CD4-positive, alpha-beta memory T cell (primary cell): Measurements from ENCODE around the gene TNFRSF25. TPM values are rescaled to one million over a fixed set of nuclear protein-coding genes. Genes with fewer than 3 reads are reported as not detected.
"Not testable (repeated sequence)": the region's sequence is repeated elsewhere in the genome, so short reads cannot be mapped to it uniquely, and the experiment has no call there.

Source experiments
- CTCF ChIA-PET: fragments of 350-600 bp; sonication (Branson Sonifier 250); formaldehyde crosslinking; loops from one replicate; lab custom pipeline; 2021; ENCODE audit warnings: inconsistent platforms; ENCODE audit not compliant: partially characterized antibody; lab: Charles Lee
- POLR2A ChIA-PET: fragments of 350-600 bp; sonication (Branson Sonifier 250); formaldehyde crosslinking; loops from one replicate; lab custom pipeline; 2021; ENCODE audit not compliant: partially characterized antibody; lab: Charles Lee
- DNase-seq, 5 donors: peaks; one replicate each; pipeline versions ENCODE4 v3.0.0 to v3.0.0-alpha.2; 2020 to 2022; ENCODE audit warnings: mixed read lengths in 1 of 5
- H3K27ac ChIP-seq: one replicate; pipeline ENCODE4 v1.7.0; 2013; ENCODE audit warnings: low read depth, low read length
- H3K27me3 ChIP-seq: 2 replicates; pipeline ENCODE4 v1.7.0; 2013; ENCODE audit warnings: mild to moderate bottlenecking, low read length, moderate library complexity; ENCODE audit not compliant: insufficient read depth
- H3K36me3 ChIP-seq: 2 replicates; pipeline ENCODE4 v1.7.0; 2013; ENCODE audit warnings: mild to moderate bottlenecking, low read length, moderate library complexity; ENCODE audit not compliant: insufficient read depth
- H3K4me1 ChIP-seq: 2 replicates; pipeline ENCODE4 v1.7.0; 2013; ENCODE audit warnings: mild to moderate bottlenecking, low read length, moderate library complexity; ENCODE audit not compliant: insufficient read depth
- H3K4me3 ChIP-seq, 2 donors: one replicate each; pipeline ENCODE4 v1.7.0; 2013; ENCODE audit warnings: low read length in 2 of 2, mild to moderate bottlenecking in 1 of 2
- H3K9me3 ChIP-seq, 2 donors: one replicate each; pipeline ENCODE4 v1.7.0; 2013; ENCODE audit warnings: low read length in 2 of 2, control low read depth in 1 of 2; ENCODE audit not compliant: control insufficient read depth in 1 of 2
- H3K27ac Mint-ChIP-seq, 7 donors: one replicate each; pipeline ENCODE4 v1.8.0; 2020 to 2021; ENCODE audit warnings: mixed read lengths in 7 of 7, mild to moderate bottlenecking in 6 of 7, inconsistent platforms in 3 of 7, moderate library complexity in 3 of 7
- H3K27me3 Mint-ChIP-seq, 2 donors: one replicate each; pipeline ENCODE4 v1.8.0; 2020 to 2021; ENCODE audit warnings: mixed read lengths in 2 of 2
- H3K36me3 Mint-ChIP-seq, 2 donors: one replicate each; pipeline ENCODE4 v1.8.0; 2020 to 2021; ENCODE audit warnings: mixed read lengths in 2 of 2, inconsistent platforms in 1 of 2, mild to moderate bottlenecking in 1 of 2
- H3K4me1 Mint-ChIP-seq, 4 donors: one replicate each; pipeline ENCODE4 v1.8.0; 2020 to 2021; ENCODE audit warnings: mixed read lengths in 4 of 4, mild to moderate bottlenecking in 1 of 4
- H3K4me3 Mint-ChIP-seq, 8 donors: one replicate each; pipeline ENCODE4 v1.8.0; 2020 to 2021; ENCODE audit warnings: mixed read lengths in 8 of 8, mild to moderate bottlenecking in 7 of 8, moderate library complexity in 6 of 8, inconsistent platforms in 3 of 8
- H3K9me3 Mint-ChIP-seq, 8 donors: one replicate each; pipeline ENCODE4 v1.8.0; 2020 to 2021; ENCODE audit warnings: mixed read lengths in 8 of 8, mild to moderate bottlenecking in 5 of 8, inconsistent platforms in 3 of 8, moderate library complexity in 1 of 8
- intact Hi-C: fragments of 100-400 bp; cut with micrococcal nuclease; formaldehyde crosslinking; loops from one replicate; pipeline ENCODE4 v1.15.1; 2023
- polyA plus RNA-seq, 2 donors: library from polyadenylated mRNA; unstranded; fragments of 300-500 nt; fragmentation: Illumina TruSeq; gene quantifications; one replicate each; pipeline ENCODE4 v1.2.3, GENCODE V29; 2021
- total RNA-seq, 2 experiments: library from RNA; stranded (reverse); gene quantifications; one replicate each; pipeline ENCODE4 v1.2.3, GENCODE V29; 2021

TNFRSF25 gene
- total and polyA plus RNA-seq, 4 experiments from 2014 or later, result 28.9 to 415 (median 227) TPM

GRCh38 chr1:6460301-6461050 is 5.5 kb downstream of the TNFRSF25 start:
- no peaks in the 10 kb centered on the region for H3K9me3 ChIP-seq
- peak; percentile 95 to 99 (median 96) for DNase-seq
- no peaks in the 10 kb centered on the region for H3K27me3 ChIP-seq
- no peaks in the 10 kb centered on the region for H3K27me3 Mint-ChIP-seq
- peak overlapping the region; percentile 42 to 62 for H3K4me3 ChIP-seq
- peak overlapping the region; percentile 90 to 98 (median 94) for H3K4me3 Mint-ChIP-seq
- H3K36me3 Mint-ChIP-seq, result peaks cover 23 to 42% of the 10 kb centered on the region in 2 donors
- intact Hi-C loops, result loop anchor here (2.0 to 10.0 kb wide), 3 partner anchors 142 to 434 kb away; partner anchors contain the start of genes CAMTA1 and KLHL21
- H3K9me3 Mint-ChIP-seq, result no peaks in the 10 kb centered on the region
- H3K27ac ChIP-seq, result peak overlapping the region; percentile 97
- H3K4me1 Mint-ChIP-seq, result peaks cover 33 to 74% (median 53%) of the 10 kb centered on the region in 4 donors
- ChIA-PET CTCF (interaction anchor here (0.7 to 2.7 kb wide), 16 partner anchors 12 to 186 kb away, joined by 3 to 34 read pairs (median 4); partner anchors contain the start of genes NOL9 and TAS1R1), POLR2A (interaction anchor here (0.6 to 18.2 kb wide), 25 partner anchors 10 to 260 kb away, joined by 3 to 390 read pairs (median 6); partner anchors contain the start of genes ACOT7, HES2, KLHL21 and NOL9)
- H3K27ac Mint-ChIP-seq, result peak overlapping the region; percentile 98 to 100 (median 99)
- peaks cover 53% of the 10 kb centered on the region for H3K4me1 ChIP-seq
- H3K36me3 ChIP-seq, result peaks cover 31% of the 10 kb centered on the region

- Mint-ChIP-seq H3K27me3 (no peaks in the 10 kb centered on the region), H3K4me1 (peaks cover 33 to 70% (median 54%) of the 10 kb centered on the region in 4 donors), H3K27ac (peak overlapping the region; percentile 98 to 100 (median 99)), H3K36me3 (peaks cover 23 to 39% of the 10 kb centered on the region in 2 donors), H3K4me3 (peak overlapping the region; percentile 90 to 98 (median 94)), H3K9me3 (no peaks in the 10 kb centered on the region)
- Histone ChIP-seq H3K4me1 (peaks cover 53% of the 10 kb centered on the region), H3K27ac (peak overlapping the region; percentile 97), H3K36me3 (peaks cover 31% of the 10 kb centered on the region), H3K9me3 (no peaks in the 10 kb centered on the region), H3K27me3 (no peaks in the 10 kb centered on the region), H3K4me3 (peak overlapping the region in 1 of 2 donors; percentile 62)
- ChIA-PET CTCF (interaction anchor here (0.7 to 2.7 kb wide), 15 partner anchors 11 to 187 kb away, joined by 3 to 34 read pairs (median 4); partner anchors contain the start of genes NOL9 and TAS1R1), POLR2A (interaction anchor here (0.7 to 18.2 kb wide), 23 partner anchors 11 to 260 kb away, joined by 3 to 390 read pairs (median 7); partner anchors contain the start of genes ACOT7, HES2, KLHL21 and NOL9)
- DNase-seq, result peak; percentile 72 to 91 (median 74)
- intact Hi-C loops, result loop anchor here (2.0 to 10.0 kb wide), 3 partner anchors 143 to 433 kb away; partner anchors contain the start of genes CAMTA1 and KLHL21
Observed at GRCh38 chr1:6459850-6460265, 6.1 kb downstream of the TNFRSF25 start.

GRCh38 chr1:6456800-6457466 is 9.0 kb downstream of the TNFRSF25 start:
- Mint-ChIP-seq H3K4me3 (peak overlapping the region in 6 of 8 donors; percentile 12 to 73 (median 56)), H3K9me3 (no peaks in the 10 kb centered on the region), H3K27ac (peak overlapping the region in 5 of 7 donors; percentile 7 to 88 (median 65)), H3K27me3 (peaks cover 5 to 7% of the 10 kb centered on the region in 2 donors), H3K36me3 (peaks cover 3 to 15% of the 10 kb centered on the region in 2 donors), H3K4me1 (peaks cover 19 to 51% (median 39%) of the 10 kb centered on the region in 4 donors)
- peaks cover 25% of the 10 kb centered on the region for H3K4me1 ChIP-seq
- ChIA-PET POLR2A (interaction anchor here (0.9 to 18.2 kb wide), 4 partner anchors 9 to 145 kb away, joined by 3 to 390 read pairs (median 24); partner anchors contain the start of genes KLHL21 and TNFRSF25), CTCF (interaction anchor here (0.8 to 1.5 kb wide), 6 partner anchors 9 to 33 kb away, joined by 3 to 6 read pairs (median 3); no protein-coding TSS in a partner anchor)
- no peak overlapping the region for H3K4me3 ChIP-seq
- H3K27ac ChIP-seq, result no peak overlapping the region
- H3K27me3 ChIP-seq, result no peaks in the 10 kb centered on the region
- H3K9me3 ChIP-seq, result no peaks in the 10 kb centered on the region
- intact Hi-C loops, result no loop called here
- peaks cover 12% of the 10 kb centered on the region for H3K36me3 ChIP-seq
- no peak for DNase-seq

- intact Hi-C loops, result loop anchor here (1.0 kb wide), 1 partner anchor 19 kb away; no protein-coding TSS in a partner anchor
- Mint-ChIP-seq H3K27ac (peak overlapping the region in 3 of 7 donors; percentile 61 to 65 (median 65)), H3K4me1 (peaks cover 16 to 42% (median 32%) of the 10 kb centered on the region in 4 donors), H3K4me3 (peak overlapping the region in 4 of 8 donors; percentile 49 to 70 (median 60))
- POLR2A ChIA-PET, result interaction anchor here (0.9 to 18.5 kb wide), 4 partner anchors 4 to 146 kb away, joined by 3 to 390 read pairs (median 199); partner anchors contain the start of gene TNFRSF25
- not testable (repeated sequence) for H3K36me3 Mint-ChIP-seq, DNase-seq, H3K36me3 ChIP-seq, H3K9me3 Mint-ChIP-seq, H3K27me3 Mint-ChIP-seq, H3K27ac ChIP-seq, H3K27me3 ChIP-seq, H3K9me3 ChIP-seq, H3K4me3 ChIP-seq
- CTCF ChIA-PET, result interaction anchor here (0.8 to 2.6 kb wide), 8 partner anchors 8 to 190 kb away, joined by 3 to 18 read pairs (median 4); partner anchors contain the start of gene TNFRSF25
- peaks cover 15% of the 10 kb centered on the region for H3K4me1 ChIP-seq
Observed at GRCh38 chr1:6455752-6456520, 10.0 kb downstream of the TNFRSF25 start.

- H3K27me3 Mint-ChIP-seq, result peaks cover 10 to 13% of the 10 kb centered on the region in 2 donors
- peak overlapping the region in 1 of 7 donors; percentile 61 for H3K27ac Mint-ChIP-seq
- ChIA-PET CTCF (interaction anchor here (0.6 to 2.6 kb wide), 15 partner anchors 9 to 190 kb away, joined by 3 to 18 read pairs (median 4); partner anchors contain the start of genes NOL9 and TNFRSF25), POLR2A (interaction anchor here (0.6 to 18.5 kb wide), 10 partner anchors 5 to 429 kb away, joined by 3 to 390 read pairs (median 3); partner anchors contain the start of genes NOL9 and TNFRSF25)
- DNase-seq, result peak; percentile 56 to 62 (median 60)
- no peaks in the 10 kb centered on the region for H3K27me3 ChIP-seq
- intact Hi-C loops, result loop anchor here (1.0 kb wide), 1 partner anchor 20 kb away; no protein-coding TSS in a partner anchor
- no peak overlapping the region for H3K4me3 ChIP-seq
- no peak overlapping the region for H3K27ac ChIP-seq
- H3K36me3 ChIP-seq, result no peaks in the 10 kb centered on the region
- H3K4me3 Mint-ChIP-seq, result peak overlapping the region in 3 of 8 donors; percentile 49 to 70 (median 61)
- peaks cover 10% of the 10 kb centered on the region for H3K4me1 ChIP-seq
- no peaks in the 10 kb centered on the region for H3K9me3 ChIP-seq
- H3K36me3 Mint-ChIP-seq, result peaks cover 0 to under 1% of the 10 kb centered on the region in 2 donors
- peaks cover 13 to 39% (median 27%) of the 10 kb centered on the region in 4 donors for H3K4me1 Mint-ChIP-seq
- H3K9me3 Mint-ChIP-seq, result no peaks in the 10 kb centered on the region
Observed at GRCh38 chr1:6454856-6455751, 10.9 kb downstream of the TNFRSF25 start.
